Neural progenitor cell (in vitro differentiated cells): ENCODE results near the gene AMN.

Experiments
- EZH2 ChIP-seq: fragments of 200-600 bp; sonication (generic); IDR thresholded peaks from 2 replicates; pipeline ENCODE4 v1.6.1; 2017; ENCODE audit warnings: antibody characterized with exemption, mild to moderate bottlenecking, moderate library complexity
- TF ChIP-seq, protein P1 (sequence below): fragments of 200-600 bp; sonication (generic); IDR thresholded peaks from 2 replicates; pipeline ENCODE4 v1.5.1; 2017; ENCODE audit warnings: antibody characterized with exemption, mild to moderate bottlenecking

DNA sequence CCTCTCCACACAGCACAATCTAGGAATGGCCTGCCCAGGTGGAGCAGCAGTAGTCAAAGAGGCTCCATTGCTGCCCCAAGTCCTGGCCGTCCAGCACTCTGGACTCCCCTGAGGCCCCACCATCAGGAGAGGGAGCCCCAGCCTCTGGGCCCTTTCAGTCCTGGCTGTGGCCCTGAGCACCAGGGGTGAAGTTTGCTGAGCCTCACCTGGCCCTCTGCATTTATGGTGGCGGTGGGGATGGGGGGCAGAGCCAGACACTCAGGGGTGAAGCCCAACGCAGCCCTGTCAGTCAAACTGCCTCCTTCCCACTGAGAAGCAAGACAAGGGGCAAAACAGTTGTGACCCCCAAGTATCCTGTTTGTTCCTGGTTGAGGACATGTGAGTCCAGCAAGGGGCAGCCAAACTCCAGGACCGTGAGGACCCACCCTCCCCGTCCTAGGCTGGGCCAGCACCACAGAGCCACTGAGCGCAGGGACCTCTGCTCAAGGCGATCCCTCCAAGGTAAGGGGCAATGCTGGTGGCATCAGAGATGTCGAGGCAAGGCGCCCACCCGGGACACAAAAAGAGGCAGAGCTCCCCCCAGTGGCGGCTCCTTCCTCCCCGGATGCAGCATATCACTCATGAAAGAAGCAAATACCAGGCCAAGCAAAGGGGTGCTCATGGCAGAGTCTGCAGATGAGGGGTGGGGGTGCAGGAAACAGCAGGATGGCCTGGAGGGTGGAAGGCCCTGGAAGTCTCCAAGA, 4.8 kb upstream of the AMN start:
- TF ChIP-seq, protein P1, sequence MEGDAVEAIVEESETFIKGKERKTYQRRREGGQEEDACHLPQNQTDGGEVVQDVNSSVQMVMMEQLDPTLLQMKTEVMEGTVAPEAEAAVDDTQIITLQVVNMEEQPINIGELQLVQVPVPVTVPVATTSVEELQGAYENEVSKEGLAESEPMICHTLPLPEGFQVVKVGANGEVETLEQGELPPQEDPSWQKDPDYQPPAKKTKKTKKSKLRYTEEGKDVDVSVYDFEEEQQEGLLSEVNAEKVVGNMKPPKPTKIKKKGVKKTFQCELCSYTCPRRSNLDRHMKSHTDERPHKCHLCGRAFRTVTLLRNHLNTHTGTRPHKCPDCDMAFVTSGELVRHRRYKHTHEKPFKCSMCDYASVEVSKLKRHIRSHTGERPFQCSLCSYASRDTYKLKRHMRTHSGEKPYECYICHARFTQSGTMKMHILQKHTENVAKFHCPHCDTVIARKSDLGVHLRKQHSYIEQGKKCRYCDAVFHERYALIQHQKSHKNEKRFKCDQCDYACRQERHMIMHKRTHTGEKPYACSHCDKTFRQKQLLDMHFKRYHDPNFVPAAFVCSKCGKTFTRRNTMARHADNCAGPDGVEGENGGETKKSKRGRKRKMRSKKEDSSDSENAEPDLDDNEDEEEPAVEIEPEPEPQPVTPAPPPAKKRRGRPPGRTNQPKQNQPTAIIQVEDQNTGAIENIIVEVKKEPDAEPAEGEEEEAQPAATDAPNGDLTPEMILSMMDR: peak; percentile 86
- no peak for TF ChIP-seq EZH2
